ENCODE data around the gene SARDH. TPM values are rescaled to one million over a fixed set of nuclear protein-coding genes. Genes with fewer than 3 reads are reported as not detected.

SARDH gene
- total and polyA plus RNA-seq, 2 donors from 2014 or later = 4.6 to 12.0 TPM

DNA sequence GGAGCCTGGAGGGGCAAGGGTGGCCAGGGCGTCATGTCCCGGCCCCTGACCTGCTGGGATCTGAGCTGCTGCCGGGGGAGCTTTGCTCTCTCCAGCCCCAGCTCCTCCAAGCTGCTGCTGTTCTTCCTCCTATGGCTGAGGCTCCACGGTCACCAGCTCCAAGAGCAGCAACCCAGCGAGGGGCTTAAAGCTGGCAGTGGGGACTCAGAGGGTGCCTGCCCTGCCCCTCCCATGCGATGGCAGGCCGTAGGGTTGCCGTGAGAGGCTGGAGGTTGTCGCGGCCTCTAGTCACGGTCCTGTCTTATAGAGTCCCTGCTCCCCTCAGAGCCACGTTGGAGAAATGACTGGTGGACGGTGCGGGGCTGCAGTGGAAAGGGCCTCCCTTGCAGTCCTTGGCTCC is 82.5 kb downstream of the SARDH start:
- no peak overlapping the region for H3K27ac ChIP-seq (ENCODE audit: low read depth in 2 of 2, low read length in 2 of 2)
- intact Hi-C loops (cut with DNase I) = no loop called here
- no peak overlapping the region for H3K4me3 ChIP-seq (ENCODE audit: low read length in 3 of 3)
- peak in 1 of 5 donors; percentile 56 for DNase-seq
- no peaks in the 10 kb centered on the region for H3K9me3 ChIP-seq (ENCODE audit: control insufficient read depth in 2 of 3, insufficient read depth in 1 of 3, low read length in 3 of 3)
- peaks cover 2% of the 10 kb centered on the region for H3K27me3 ChIP-seq (ENCODE audit: control insufficient read depth, insufficient read depth, low read length)
- no peak for FAIRE-seq
- TF ChIP-seq, protein P1, sequence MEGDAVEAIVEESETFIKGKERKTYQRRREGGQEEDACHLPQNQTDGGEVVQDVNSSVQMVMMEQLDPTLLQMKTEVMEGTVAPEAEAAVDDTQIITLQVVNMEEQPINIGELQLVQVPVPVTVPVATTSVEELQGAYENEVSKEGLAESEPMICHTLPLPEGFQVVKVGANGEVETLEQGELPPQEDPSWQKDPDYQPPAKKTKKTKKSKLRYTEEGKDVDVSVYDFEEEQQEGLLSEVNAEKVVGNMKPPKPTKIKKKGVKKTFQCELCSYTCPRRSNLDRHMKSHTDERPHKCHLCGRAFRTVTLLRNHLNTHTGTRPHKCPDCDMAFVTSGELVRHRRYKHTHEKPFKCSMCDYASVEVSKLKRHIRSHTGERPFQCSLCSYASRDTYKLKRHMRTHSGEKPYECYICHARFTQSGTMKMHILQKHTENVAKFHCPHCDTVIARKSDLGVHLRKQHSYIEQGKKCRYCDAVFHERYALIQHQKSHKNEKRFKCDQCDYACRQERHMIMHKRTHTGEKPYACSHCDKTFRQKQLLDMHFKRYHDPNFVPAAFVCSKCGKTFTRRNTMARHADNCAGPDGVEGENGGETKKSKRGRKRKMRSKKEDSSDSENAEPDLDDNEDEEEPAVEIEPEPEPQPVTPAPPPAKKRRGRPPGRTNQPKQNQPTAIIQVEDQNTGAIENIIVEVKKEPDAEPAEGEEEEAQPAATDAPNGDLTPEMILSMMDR (IDR thresholded peaks at IDR 0.05; ENCODE audit: borderline replicate concordance, extremely low read depth, insufficient read depth) = no peak
- H3K36me3 ChIP-seq (ENCODE audit: control insufficient read depth in 2 of 3, insufficient read depth in 3 of 3, low read length in 3 of 3) = no peaks in the 10 kb centered on the region
- H3K4me1 ChIP-seq (ENCODE audit: control insufficient read depth in 2 of 3, insufficient read depth in 2 of 3, low read depth in 1 of 3, low read length in 3 of 3) = peaks cover 0 to 13% (median 0%) of the 10 kb centered on the region in 3 donors
- no peak overlapping the region for H3K9ac ChIP-seq (ENCODE audit: low read length in 3 of 3)

- H3K9me3 ChIP-seq (ENCODE audit: control insufficient read depth in 2 of 3, insufficient read depth in 1 of 3, low read length in 3 of 3) = no peaks in the 10 kb centered on the region
- H3K4me3 ChIP-seq (ENCODE audit: low read length in 3 of 3) = no peak overlapping the region
- DNase-seq (no peak), FAIRE-seq (no peak)
- H3K4me1 ChIP-seq (ENCODE audit: control insufficient read depth in 2 of 3, insufficient read depth in 2 of 3, low read depth in 1 of 3, low read length in 3 of 3) = peaks cover 0 to 13% (median 0%) of the 10 kb centered on the region in 3 donors
- no peak overlapping the region for H3K27ac ChIP-seq (ENCODE audit: low read depth in 2 of 2, low read length in 2 of 2)
- intact Hi-C loops (cut with DNase I) = no loop called here
- peaks cover 2% of the 10 kb centered on the region for H3K27me3 ChIP-seq (ENCODE audit: control insufficient read depth, insufficient read depth, low read length)
- TF ChIP-seq, protein P1 (IDR thresholded peaks at IDR 0.05; ENCODE audit: borderline replicate concordance, extremely low read depth, insufficient read depth) = no peak
- no peak overlapping the region for H3K9ac ChIP-seq (ENCODE audit: low read length in 3 of 3)
- no peaks in the 10 kb centered on the region for H3K36me3 ChIP-seq (ENCODE audit: control insufficient read depth in 2 of 3, insufficient read depth in 3 of 3, low read length in 3 of 3)
Measured at GRCh38 chr9:133654736-133655657, 83.2 kb downstream of the SARDH start.

DNA sequence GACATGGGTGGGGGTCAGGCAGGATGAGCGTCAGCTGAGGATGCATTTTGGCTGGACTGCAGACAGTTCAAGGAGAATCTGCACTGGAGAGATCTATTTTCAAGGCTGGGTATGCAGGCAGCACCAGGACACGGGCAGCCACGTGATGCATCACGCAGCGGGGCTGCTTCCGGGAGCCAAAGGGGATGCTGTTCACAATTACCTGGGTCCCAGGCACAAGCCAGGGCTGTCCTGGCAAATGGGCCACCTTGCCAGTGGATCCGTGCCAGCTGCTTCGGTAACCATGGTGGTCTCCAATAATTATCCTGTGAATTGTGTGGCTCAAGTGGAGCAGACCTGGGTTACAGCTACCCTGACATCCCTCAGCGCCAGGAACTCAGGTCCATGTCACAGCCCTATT is 84.5 kb downstream of the SARDH start:
- Histone ChIP-seq H3K9ac (ENCODE audit: low read length in 3 of 3) (no peak overlapping the region), H3K4me3 (ENCODE audit: low read length in 3 of 3) (no peak overlapping the region), H3K9me3 (ENCODE audit: control insufficient read depth in 2 of 3, insufficient read depth in 1 of 3, low read length in 3 of 3) (no peaks in the 10 kb centered on the region), H3K36me3 (ENCODE audit: control insufficient read depth in 2 of 3, insufficient read depth in 3 of 3, low read length in 3 of 3) (no peaks in the 10 kb centered on the region), H3K4me1 (ENCODE audit: control insufficient read depth in 2 of 3, insufficient read depth in 2 of 3, low read depth in 1 of 3, low read length in 3 of 3) (peaks cover 0 to 8% (median 0%) of the 10 kb centered on the region in 3 donors), H3K27me3 (ENCODE audit: control insufficient read depth, insufficient read depth, low read length) (peaks cover 2% of the 10 kb centered on the region), H3K27ac (ENCODE audit: low read depth in 2 of 2, low read length in 2 of 2) (no peak overlapping the region)
- TF ChIP-seq, protein P1 (IDR thresholded peaks at IDR 0.05; ENCODE audit: borderline replicate concordance, extremely low read depth, insufficient read depth) = no peak
- intact Hi-C loops (cut with DNase I) = no loop called here
- FAIRE-seq = no peak
- DNase-seq = no peak

Measured in kidney (tissue), 14 donors.